CD8-positive, alpha-beta memory T cell (primary cell): Measurements from ENCODE around the gene SCN5A. TPM values are rescaled to one million over a fixed set of nuclear protein-coding genes. Genes with fewer than 3 reads are reported as not detected.

ENCODE experiments used
- CTCF ChIA-PET: fragments of 350-600 bp; sonication (Branson Sonifier 250); formaldehyde crosslinking; loops from one replicate; lab custom pipeline; 2021; ENCODE audit warnings: antibody characterized with exemption; lab: Charles Lee
- POLR2A ChIA-PET: fragments of 350-600 bp; sonication (Branson Sonifier 250); formaldehyde crosslinking; loops from one replicate; lab custom pipeline; 2021; ENCODE audit warnings: antibody characterized with exemption; lab: Charles Lee
- DNase-seq, 5 donors: peaks; one replicate each; pipeline versions ENCODE4 v3.0.0 to v3.0.0-alpha.2; 2020 to 2022; ENCODE audit warnings: mixed read lengths in 1 of 5
- H3K27ac ChIP-seq: one replicate; pipeline ENCODE4 v1.7.0; 2013; ENCODE audit warnings: low read depth, mild to moderate bottlenecking, low read length, moderate library complexity
- H3K27me3 ChIP-seq: 2 replicates; pipeline ENCODE4 v1.7.0; 2013; ENCODE audit warnings: low read length, mild to moderate bottlenecking; ENCODE audit not compliant: insufficient read depth, poor library complexity, severe bottlenecking
- H3K36me3 ChIP-seq: 2 replicates; pipeline ENCODE4 v1.7.0; 2013; ENCODE audit warnings: mild to moderate bottlenecking, low read length, moderate library complexity; ENCODE audit not compliant: insufficient read depth
- H3K4me1 ChIP-seq: 2 replicates; pipeline ENCODE4 v1.7.0; 2013; ENCODE audit warnings: mild to moderate bottlenecking, low read length, moderate library complexity; ENCODE audit not compliant: insufficient read depth
- H3K4me3 ChIP-seq: 2 replicates; pipeline ENCODE4 v1.7.0; 2013; ENCODE audit warnings: mild to moderate bottlenecking, low read length
- H3K9me3 ChIP-seq: 2 replicates; pipeline ENCODE4 v1.7.0; 2013; ENCODE audit warnings: mild to moderate bottlenecking, low read length
- H3K27ac Mint-ChIP-seq, 8 donors: one replicate each; pipeline ENCODE4 v1.8.0; 2020 to 2021; ENCODE audit warnings: mixed read lengths in 8 of 8, mild to moderate bottlenecking in 6 of 8, inconsistent platforms in 3 of 8, moderate library complexity in 3 of 8
- H3K27me3 Mint-ChIP-seq, 2 donors: one replicate each; pipeline ENCODE4 v1.8.0; 2020 to 2021; ENCODE audit warnings: mixed read lengths in 2 of 2, mild to moderate bottlenecking in 1 of 2, moderate library complexity in 1 of 2
- H3K36me3 Mint-ChIP-seq, 3 donors: one replicate each; pipeline ENCODE4 v1.8.0; 2020 to 2021; ENCODE audit warnings: mixed read lengths in 3 of 3, inconsistent platforms in 1 of 3, mild to moderate bottlenecking in 1 of 3
- H3K4me1 Mint-ChIP-seq, 3 donors: one replicate each; pipeline ENCODE4 v1.8.0; 2020 to 2021; ENCODE audit warnings: mixed read lengths in 3 of 3, inconsistent platforms in 1 of 3, mild to moderate bottlenecking in 1 of 3
- H3K4me3 Mint-ChIP-seq, 7 donors: one replicate each; pipeline ENCODE4 v1.8.0; 2020 to 2021; ENCODE audit warnings: mixed read lengths in 7 of 7, mild to moderate bottlenecking in 6 of 7, moderate library complexity in 4 of 7, inconsistent platforms in 2 of 7
- H3K9me3 Mint-ChIP-seq, 5 donors: one replicate each; pipeline ENCODE4 v1.8.0; 2020 to 2022; ENCODE audit warnings: mixed read lengths in 5 of 5, mild to moderate bottlenecking in 3 of 5, moderate library complexity in 2 of 5, inconsistent platforms in 1 of 5
- polyA plus RNA-seq: library from polyadenylated mRNA; unstranded; fragments of 300-500 nt; fragmentation: Illumina TruSeq; gene quantifications from one replicate; pipeline ENCODE4 v1.2.3, GENCODE V29; 2021
- total RNA-seq, 2 experiments: library from RNA; stranded (reverse); gene quantifications; one replicate each; pipeline ENCODE4 v1.2.3, GENCODE V29; 2021

The SCN5A gene
- total and polyA plus RNA-seq, 3 experiments from 2014 or later = 0.33 to 0.47 TPM; not detected in 1

- Histone ChIP-seq H3K36me3 (no peaks in the 10 kb centered on the region), H3K27ac (no peak overlapping the region), H3K27me3 (no peaks in the 10 kb centered on the region), H3K9me3 (no peaks in the 10 kb centered on the region), H3K4me3 (no peak overlapping the region), H3K4me1 (no peaks in the 10 kb centered on the region)
- Mint-ChIP-seq H3K36me3 (no peaks in the 10 kb centered on the region), H3K9me3 (no peaks in the 10 kb centered on the region), H3K4me3 (no peak overlapping the region), H3K4me1 (no peaks in the 10 kb centered on the region), H3K27me3 (peaks cover 2 to 5% of the 10 kb centered on the region in 2 donors), H3K27ac (no peak overlapping the region)
- DNase-seq = no peak
- ChIA-PET CTCF (interaction anchor here (1.9 kb wide), 1 partner anchor 8 kb away, joined by 5 read pairs; no protein-coding TSS in a partner anchor), POLR2A (no interaction called here)
Measured at GRCh38 chr3:38604246-38604645, 45.2 kb downstream of the SCN5A start.

- no peaks in the 10 kb centered on the region for H3K4me1 ChIP-seq
- H3K27me3 ChIP-seq = no peaks in the 10 kb centered on the region
- Mint-ChIP-seq H3K27me3 (peaks cover 1 to 5% of the 10 kb centered on the region in 2 donors), H3K9me3 (no peaks in the 10 kb centered on the region), H3K27ac (no peak overlapping the region), H3K4me1 (no peaks in the 10 kb centered on the region), H3K4me3 (no peak overlapping the region), H3K36me3 (peaks cover 0 to 2% (median 0%) of the 10 kb centered on the region in 3 donors)
- no peak for DNase-seq
- POLR2A ChIA-PET = no interaction called here
- no peaks in the 10 kb centered on the region for H3K9me3 ChIP-seq
- no peaks in the 10 kb centered on the region for H3K36me3 ChIP-seq
- H3K27ac ChIP-seq = no peak overlapping the region
- no peak overlapping the region for H3K4me3 ChIP-seq
- CTCF ChIA-PET = no interaction called here
Measured at GRCh38 chr3:38603731-38604131, 45.8 kb downstream of the SCN5A start.

- ChIA-PET CTCF (no interaction called here), POLR2A (no interaction called here)
- Histone ChIP-seq H3K4me1 (no peaks in the 10 kb centered on the region), H3K27me3 (no peaks in the 10 kb centered on the region), H3K4me3 (no peak overlapping the region), H3K9me3 (no peaks in the 10 kb centered on the region), H3K27ac (no peak overlapping the region), H3K36me3 (no peaks in the 10 kb centered on the region)
- Mint-ChIP-seq H3K9me3 (no peaks in the 10 kb centered on the region), H3K4me1 (no peaks in the 10 kb centered on the region), H3K27ac (no peak overlapping the region), H3K36me3 (peaks cover 0 to 5% (median 2%) of the 10 kb centered on the region in 3 donors), H3K4me3 (no peak overlapping the region), H3K27me3 (peaks cover 4 to 14% of the 10 kb centered on the region in 2 donors)
- peak in 1 of 5 donors; percentile 6 for DNase-seq
Measured at GRCh38 chr3:38602576-38603250, 46.8 kb downstream of the SCN5A start.

GRCh38 chr3:38601956-38602550 lies 47.4 kb downstream of the SCN5A start:
- DNase-seq = no peak
- Histone ChIP-seq H3K4me1 (no peaks in the 10 kb centered on the region), H3K27me3 (no peaks in the 10 kb centered on the region), H3K36me3 (no peaks in the 10 kb centered on the region), H3K9me3 (no peaks in the 10 kb centered on the region), H3K27ac (no peak overlapping the region), H3K4me3 (no peak overlapping the region)
- Mint-ChIP-seq H3K4me1 (no peaks in the 10 kb centered on the region), H3K4me3 (no peak overlapping the region), H3K9me3 (peaks cover 0 to 2% (median 0%) of the 10 kb centered on the region in 5 donors), H3K27ac (no peak overlapping the region), H3K27me3 (peaks cover 6 to 17% of the 10 kb centered on the region in 2 donors), H3K36me3 (peaks cover 0 to 5% (median 2%) of the 10 kb centered on the region in 3 donors)
- ChIA-PET POLR2A (no interaction called here), CTCF (no interaction called here)

GRCh38 chr3:38600551-38600950 lies 48.9 kb downstream of the SCN5A start:
- POLR2A ChIA-PET = no interaction called here
- no peak overlapping the region for H3K27ac Mint-ChIP-seq
- CTCF ChIA-PET = no interaction called here
- no peak overlapping the region for H3K4me3 Mint-ChIP-seq
- peaks cover 9 to 22% of the 10 kb centered on the region in 2 donors for H3K27me3 Mint-ChIP-seq
- H3K9me3 ChIP-seq = no peaks in the 10 kb centered on the region
- H3K4me3 ChIP-seq = no peak overlapping the region
- no peaks in the 10 kb centered on the region for H3K4me1 ChIP-seq
- no peaks in the 10 kb centered on the region for H3K36me3 ChIP-seq
- H3K9me3 Mint-ChIP-seq = peaks cover 0 to 2% (median 0%) of the 10 kb centered on the region in 5 donors
- no peaks in the 10 kb centered on the region for H3K27me3 ChIP-seq
- DNase-seq = no peak
- peaks cover 0 to 5% (median 2%) of the 10 kb centered on the region in 3 donors for H3K36me3 Mint-ChIP-seq
- no peaks in the 10 kb centered on the region for H3K4me1 Mint-ChIP-seq
- no peak overlapping the region for H3K27ac ChIP-seq

- CTCF ChIA-PET = no interaction called here
- Histone ChIP-seq H3K4me1 (no peaks in the 10 kb centered on the region), H3K27ac (no peak overlapping the region), H3K27me3 (no peaks in the 10 kb centered on the region), H3K4me3 (no peak overlapping the region), H3K9me3 (no peaks in the 10 kb centered on the region), H3K36me3 (no peaks in the 10 kb centered on the region)
- Mint-ChIP-seq H3K36me3 (peaks cover 0 to 5% (median 2%) of the 10 kb centered on the region in 3 donors), H3K27ac (no peak overlapping the region), H3K9me3 (peaks cover 0 to 2% (median 0%) of the 10 kb centered on the region in 5 donors), H3K4me3 (no peak overlapping the region), H3K27me3 (peaks cover 9 to 29% of the 10 kb centered on the region in 2 donors), H3K4me1 (no peaks in the 10 kb centered on the region)
- POLR2A ChIA-PET = no interaction called here
- DNase-seq = peak in 1 of 5 donors; percentile 4
Measured at GRCh38 chr3:38599886-38600285, 49.6 kb downstream of the SCN5A start.

GRCh38 chr3:38598791-38599190 lies 50.7 kb downstream of the SCN5A start:
- H3K4me3 ChIP-seq = no peak overlapping the region
- H3K4me1 ChIP-seq = no peaks in the 10 kb centered on the region
- H3K9me3 ChIP-seq = no peaks in the 10 kb centered on the region
- no peaks in the 10 kb centered on the region for H3K27me3 ChIP-seq
- Mint-ChIP-seq H3K4me1 (no peaks in the 10 kb centered on the region), H3K4me3 (no peak overlapping the region), H3K9me3 (peaks cover 0 to 2% (median 0%) of the 10 kb centered on the region in 5 donors), H3K27ac (no peak overlapping the region), H3K27me3 (peaks cover 10 to 34% of the 10 kb centered on the region in 2 donors), H3K36me3 (peaks cover 0 to 5% (median 2%) of the 10 kb centered on the region in 3 donors)
- peak in 1 of 5 donors; percentile 19 for DNase-seq
- CTCF ChIA-PET = no interaction called here
- POLR2A ChIA-PET = no interaction called here
- no peak overlapping the region for H3K27ac ChIP-seq
- no peaks in the 10 kb centered on the region for H3K36me3 ChIP-seq

- Mint-ChIP-seq H3K9me3 (peaks cover 0 to 2% (median 0%) of the 10 kb centered on the region in 5 donors), H3K4me3 (no peak overlapping the region), H3K27me3 (peaks cover 13 to 34% of the 10 kb centered on the region in 2 donors), H3K4me1 (no peaks in the 10 kb centered on the region), H3K27ac (no peak overlapping the region), H3K36me3 (peaks cover 0 to 5% (median 2%) of the 10 kb centered on the region in 3 donors)
- POLR2A ChIA-PET = no interaction called here
- H3K36me3 ChIP-seq = no peaks in the 10 kb centered on the region
- no peak for DNase-seq
- no peaks in the 10 kb centered on the region for H3K27me3 ChIP-seq
- CTCF ChIA-PET = no interaction called here
- H3K27ac ChIP-seq = no peak overlapping the region
- H3K4me1 ChIP-seq = no peaks in the 10 kb centered on the region
- no peaks in the 10 kb centered on the region for H3K9me3 ChIP-seq
- no peak overlapping the region for H3K4me3 ChIP-seq
Measured at GRCh38 chr3:38597502-38598060, 51.9 kb downstream of the SCN5A start.
